Measurements from ENCODE around the gene STARD5.

DNA sequence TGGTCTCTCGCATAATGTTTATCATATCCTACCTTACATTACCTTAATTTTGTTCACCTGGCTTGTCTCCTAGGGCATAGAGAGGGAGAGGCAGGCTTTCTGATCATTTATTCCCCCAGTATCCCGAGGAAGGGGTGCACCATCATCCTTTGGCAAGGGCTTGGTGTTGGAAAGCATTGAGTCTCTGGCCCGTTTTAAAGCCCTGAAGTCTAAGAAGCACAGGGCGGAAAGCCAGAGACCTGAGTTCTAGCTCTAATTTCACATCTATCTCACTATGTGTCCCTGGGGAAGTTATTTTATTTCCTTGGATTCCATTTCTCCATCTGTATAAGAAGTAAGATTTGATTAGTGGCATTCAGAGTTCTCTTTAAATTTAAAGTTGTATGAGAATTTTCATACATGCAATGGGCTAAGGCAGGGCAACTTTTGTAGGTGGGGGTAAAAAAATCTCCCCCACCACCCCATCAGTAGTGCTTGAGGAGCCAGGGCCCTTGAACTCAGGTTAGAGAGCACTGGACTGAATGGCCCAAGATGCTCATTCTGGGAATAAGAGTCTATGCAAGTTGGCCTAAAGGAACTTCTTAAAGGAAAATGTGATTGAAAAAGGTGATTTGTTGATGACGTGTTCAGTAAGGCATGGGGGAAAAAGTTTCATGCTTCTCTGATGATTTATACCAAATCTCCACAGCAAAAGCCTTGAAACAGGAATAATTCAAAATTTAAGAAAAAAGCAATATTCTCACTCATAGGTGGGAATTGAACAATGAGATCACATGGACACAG is 40.0 kb upstream of the STARD5 start:
- TF ChIP-seq, protein P1, sequence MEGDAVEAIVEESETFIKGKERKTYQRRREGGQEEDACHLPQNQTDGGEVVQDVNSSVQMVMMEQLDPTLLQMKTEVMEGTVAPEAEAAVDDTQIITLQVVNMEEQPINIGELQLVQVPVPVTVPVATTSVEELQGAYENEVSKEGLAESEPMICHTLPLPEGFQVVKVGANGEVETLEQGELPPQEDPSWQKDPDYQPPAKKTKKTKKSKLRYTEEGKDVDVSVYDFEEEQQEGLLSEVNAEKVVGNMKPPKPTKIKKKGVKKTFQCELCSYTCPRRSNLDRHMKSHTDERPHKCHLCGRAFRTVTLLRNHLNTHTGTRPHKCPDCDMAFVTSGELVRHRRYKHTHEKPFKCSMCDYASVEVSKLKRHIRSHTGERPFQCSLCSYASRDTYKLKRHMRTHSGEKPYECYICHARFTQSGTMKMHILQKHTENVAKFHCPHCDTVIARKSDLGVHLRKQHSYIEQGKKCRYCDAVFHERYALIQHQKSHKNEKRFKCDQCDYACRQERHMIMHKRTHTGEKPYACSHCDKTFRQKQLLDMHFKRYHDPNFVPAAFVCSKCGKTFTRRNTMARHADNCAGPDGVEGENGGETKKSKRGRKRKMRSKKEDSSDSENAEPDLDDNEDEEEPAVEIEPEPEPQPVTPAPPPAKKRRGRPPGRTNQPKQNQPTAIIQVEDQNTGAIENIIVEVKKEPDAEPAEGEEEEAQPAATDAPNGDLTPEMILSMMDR (conservative IDR thresholded peaks at IDR 0.05; ENCODE audit: low read length) = no peak
- TF ChIP-seq EZH2phosphoT487 (IDR thresholded peaks at IDR 0.05; ENCODE audit: borderline replicate concordance, low read depth, low read length) = no peak
